ENCODE data around the gene NCOR1. TPM values are rescaled to one million over a fixed set of nuclear protein-coding genes. Genes with fewer than 3 reads are reported as not detected.

Gene NCOR1
- total and polyA plus RNA-seq, 2 of the 8 experiments (the other 6 are each of a cell fraction or from before 2014, with no cell fraction given) = 65.4 to 142 TPM

DNA sequence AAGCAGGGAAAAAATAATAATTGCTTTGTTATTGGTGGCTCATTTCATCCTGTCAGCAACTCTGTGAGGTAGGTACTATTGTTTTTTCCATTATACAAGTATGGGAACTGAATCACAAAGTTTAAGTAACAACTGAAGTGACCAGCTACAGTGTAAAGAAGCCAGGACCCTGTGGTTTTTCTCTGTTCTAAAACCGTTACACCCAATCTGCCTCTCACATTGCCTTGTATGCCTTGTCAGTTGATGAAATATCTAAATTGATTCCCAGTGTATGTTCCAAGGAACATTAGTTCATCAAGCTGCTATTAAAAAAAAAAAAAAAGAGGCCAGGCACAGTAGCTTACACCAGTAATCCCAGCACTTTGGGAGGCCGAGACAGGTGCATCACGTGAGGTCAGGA, 7.1 kb upstream of the NCOR1 start:
- peaks cover 2% of the 10 kb centered on the region in 2 experiments for H4K20me1 ChIP-seq (replicated peaks in 1 of 2; ENCODE audit: control insufficient read depth in 1 of 2, insufficient read depth in 2 of 2, low read length in 2 of 2)
- H3K9me3 ChIP-seq (ENCODE audit: insufficient read depth in 2 of 2, low read depth in 1 of 2, low read length in 1 of 2) = no peaks in the 10 kb centered on the region
- no peak overlapping the region for H3K18ac ChIP-seq (ENCODE audit: extremely low read depth, low read length)
- no peak overlapping the region for H3K27ac ChIP-seq (ENCODE audit: low read depth, low read length)
- H4K91ac ChIP-seq (replicated peaks; ENCODE audit: insufficient read length, low read length) = no peak overlapping the region
- peaks cover 4% of the 10 kb centered on the region; the same call in 1 of the 2 replicates for H3K79me1 ChIP-seq (ENCODE audit: low read depth, low read length)
- no peak overlapping the region for H4K5ac ChIP-seq (ENCODE audit: insufficient read length, low read depth, low read length)
- TF ChIP-seq, protein P1, sequence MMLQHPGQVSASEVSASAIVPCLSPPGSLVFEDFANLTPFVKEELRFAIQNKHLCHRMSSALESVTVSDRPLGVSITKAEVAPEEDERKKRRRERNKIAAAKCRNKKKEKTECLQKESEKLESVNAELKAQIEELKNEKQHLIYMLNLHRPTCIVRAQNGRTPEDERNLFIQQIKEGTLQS (IDR thresholded peaks at IDR 0.05; ENCODE audit: insufficient read depth, low read depth, low read length) = no peak
- no peak for TF ChIP-seq BACH1 (IDR thresholded peaks at IDR 0.05; ENCODE audit: low read length)
- no peak for TF ChIP-seq SP2 (IDR thresholded peaks at IDR 0.05; ENCODE audit: low read length)
- no peak overlapping the region for H3K9ac ChIP-seq (replicated peaks in 1 of 4; ENCODE audit: extremely low read depth in 1 of 4, low read depth in 3 of 4, low read length in 3 of 4)
- no peak overlapping the region for H3K14ac ChIP-seq (ENCODE audit: insufficient read length)
- H3K27me3 ChIP-seq (replicated peaks in 1 of 4; ENCODE audit: control insufficient read depth in 3 of 4, extremely low read depth in 1 of 4, insufficient read depth in 3 of 4, low read length in 3 of 4) = no peaks in the 10 kb centered on the region
- H3K4me2 ChIP-seq (ENCODE audit: insufficient read depth in 1 of 2, low read depth in 2 of 2, low read length in 2 of 2) = no peak overlapping the region
- no peak overlapping the region for H2BK20ac ChIP-seq (ENCODE audit: low read length)
- ChIA-PET CTCF (ENCODE audit: partially characterized antibody) (interaction anchor here (0.6 to 1.6 kb wide), 2 partner anchors 105 to 141 kb away, joined by 3 to 5 read pairs; no protein-coding TSS in a partner anchor), POLR2A (ENCODE audit: partially characterized antibody) (no interaction called here)
- H4K8ac ChIP-seq (ENCODE audit: extremely low read depth, insufficient read depth, low read length) = no peak overlapping the region
- H3K23me2 ChIP-seq (ENCODE audit: low read depth, low read length) = peaks cover 3% of the 10 kb centered on the region; the same call in 1 of the 2 replicates
- H3K4me3 ChIP-seq (ENCODE audit: extremely low read depth in 1 of 4, insufficient read depth in 2 of 4, low read depth in 3 of 4, low read length in 4 of 4) = no peak overlapping the region
- no peak overlapping the region for H2AK5ac ChIP-seq (ENCODE audit: low read depth, low read length)
- H2BK120ac ChIP-seq (replicated peaks; ENCODE audit: low read depth, low read length) = no peak overlapping the region
- peaks cover 4 to 36% of the 10 kb centered on the region in 2 experiments; a peak in 3 of 4 replicates for H3K79me2 ChIP-seq (ENCODE audit: control insufficient read depth in 1 of 2, insufficient read depth in 2 of 2, low read length in 2 of 2)
- no peak overlapping the region for H3K56ac ChIP-seq (replicated peaks; ENCODE audit: insufficient read length, low read depth, low read length)
- no peaks in the 10 kb centered on the region; a peak in 1 of 7 replicates for H3K4me1 ChIP-seq (replicated peaks in 1 of 4; ENCODE audit: control insufficient read depth in 3 of 4, insufficient read depth in 4 of 4, low read length in 3 of 4)
- H2BK12ac ChIP-seq (ENCODE audit: low read depth, low read length) = no peak overlapping the region
- no peak overlapping the region for H2BK15ac ChIP-seq (ENCODE audit: low read length)
- no peak overlapping the region for H2AFZ ChIP-seq (ENCODE audit: low read length)
- H3K4ac ChIP-seq (replicated peaks; ENCODE audit: insufficient read length, low read depth, low read length) = no peak overlapping the region
- H3K36me3 ChIP-seq (ENCODE audit: control insufficient read depth in 2 of 4, insufficient read depth in 4 of 4, low read length in 3 of 4) = no peaks in the 10 kb centered on the region; a peak in 1 of 8 replicates
- FAIRE-seq = no peak
- DNase-seq (ENCODE audit: low read depth in 1 of 2, low spot score in 2 of 2) = no peak
- no peak overlapping the region for H2BK5ac ChIP-seq (ENCODE audit: low read depth, low read length)
- 94% methylated on average over 3 of the region's 3 CpGs; no CpG with 5 or more reads in 1 of the 2 experiments for WGBS, 2 experiments (ENCODE audit: extremely low coverage in 1 of 2, insufficient coverage in 1 of 2, insufficient read length in 1 of 2, insufficient replicate concordance in 2 of 2, low coverage in 1 of 2, low lambda C conversion rate in 2 of 2, missing lambda C conversion rate in 1 of 2)
- H3K23ac ChIP-seq (ENCODE audit: insufficient read length) = no peak overlapping the region
